ENCODE results near the gene ANOS1. TPM values are rescaled to one million over a fixed set of nuclear protein-coding genes. Genes with fewer than 3 reads are reported as not detected.

The ANOS1 gene
- total and polyA plus RNA-seq, 7 experiments from 2014 or later = 0.02 to 0.46 (median 0.05) TPM; not detected in 3

- Mint-ChIP-seq H3K4me3 (no peak overlapping the region), H3K9me3 (peaks cover 0 to 6% (median 0%) of the 10 kb centered on the region in 11 donors), H3K36me3 (no peaks in the 10 kb centered on the region), H3K27me3 (no peaks in the 10 kb centered on the region), H3K4me1 (no peaks in the 10 kb centered on the region), H3K27ac (no peak overlapping the region)
- Histone ChIP-seq H3K36me3 (ENCODE audit: control insufficient read depth in 2 of 3, insufficient read depth in 3 of 3, low read length in 3 of 3) (no peaks in the 10 kb centered on the region), H3K4me1 (ENCODE audit: control insufficient read depth in 2 of 2, insufficient read depth in 2 of 2, low read length in 2 of 2) (no peaks in the 10 kb centered on the region), H3K9me3 (ENCODE audit: control insufficient read depth in 2 of 3, low read length in 3 of 3) (no peaks in the 10 kb centered on the region), H3K4me3 (ENCODE audit: low read length) (no peak overlapping the region), H3K27ac (ENCODE audit: low read depth, low read length) (no peak overlapping the region), H3K27me3 (ENCODE audit: control insufficient read depth in 2 of 2, insufficient read depth in 2 of 2, low read length in 2 of 2) (no peaks in the 10 kb centered on the region)
- no peak for ATAC-seq
- intact Hi-C loops (cut with micrococcal nuclease) = no loop called here
- no peak for DNase-seq
- POLR2A ChIA-PET = no interaction called here
- CTCF ChIA-PET = no interaction called here
Measured at GRCh38 chrX:8647176-8647575, 84.8 kb downstream of the ANOS1 start.

GRCh38 chrX:8639949-8640475 lies 91.9 kb downstream of the ANOS1 start:
- no peak for ATAC-seq
- peaks cover 0 to 3% (median 0%) of the 10 kb centered on the region in 5 donors for H3K27me3 Mint-ChIP-seq

GRCh38 chrX:8636497-8636896 lies 95.4 kb downstream of the ANOS1 start:
- Histone ChIP-seq H3K4me3 (ENCODE audit: low read length) (no peak overlapping the region), H3K27ac (ENCODE audit: low read depth, low read length) (no peak overlapping the region), H3K4me1 (ENCODE audit: control insufficient read depth in 2 of 2, insufficient read depth in 2 of 2, low read length in 2 of 2) (no peaks in the 10 kb centered on the region), H3K27me3 (ENCODE audit: control insufficient read depth in 2 of 2, insufficient read depth in 2 of 2, low read length in 2 of 2) (no peaks in the 10 kb centered on the region), H3K36me3 (ENCODE audit: control insufficient read depth in 2 of 3, insufficient read depth in 3 of 3, low read length in 3 of 3) (no peaks in the 10 kb centered on the region), H3K9me3 (ENCODE audit: control insufficient read depth in 2 of 3, low read length in 3 of 3) (no peaks in the 10 kb centered on the region)
- peaks cover 0 to 13% (median 0%) of the 10 kb centered on the region in 11 donors for H3K9me3 Mint-ChIP-seq
- no peak overlapping the region for H3K4me3 Mint-ChIP-seq
- ATAC-seq = no peak
- POLR2A ChIA-PET = no interaction called here
- intact Hi-C loops (cut with micrococcal nuclease) = no loop called here
- no peak overlapping the region for H3K27ac Mint-ChIP-seq
- H3K36me3 Mint-ChIP-seq = no peaks in the 10 kb centered on the region
- no peak for DNase-seq
- no peaks in the 10 kb centered on the region for H3K4me1 Mint-ChIP-seq
- H3K27me3 Mint-ChIP-seq = peaks cover 0 to 3% (median 0%) of the 10 kb centered on the region in 5 donors
- CTCF ChIA-PET = no interaction called here

More at GRCh38 chrX:8639949-8640475, 91.9 kb downstream of the ANOS1 start:
- CTCF ChIA-PET = no interaction called here
- POLR2A ChIA-PET = no interaction called here
- Mint-ChIP-seq H3K36me3 (no peaks in the 10 kb centered on the region), H3K27ac (no peak overlapping the region), H3K9me3 (peaks cover 0 to 9% (median 0%) of the 10 kb centered on the region in 11 donors), H3K4me1 (no peaks in the 10 kb centered on the region), H3K4me3 (no peak overlapping the region)
- Histone ChIP-seq H3K36me3 (ENCODE audit: control insufficient read depth in 2 of 3, insufficient read depth in 3 of 3, low read length in 3 of 3) (no peaks in the 10 kb centered on the region), H3K4me1 (ENCODE audit: control insufficient read depth in 2 of 2, insufficient read depth in 2 of 2, low read length in 2 of 2) (no peaks in the 10 kb centered on the region), H3K9me3 (ENCODE audit: control insufficient read depth in 2 of 3, low read length in 3 of 3) (no peaks in the 10 kb centered on the region), H3K4me3 (ENCODE audit: low read length) (no peak overlapping the region), H3K27ac (ENCODE audit: low read depth, low read length) (no peak overlapping the region), H3K27me3 (ENCODE audit: control insufficient read depth in 2 of 2, insufficient read depth in 2 of 2, low read length in 2 of 2) (no peaks in the 10 kb centered on the region)
- intact Hi-C loops (cut with micrococcal nuclease) = no loop called here
- no peak for DNase-seq

GRCh38 chrX:8635812-8636211 lies 96.1 kb downstream of the ANOS1 start:
- Histone ChIP-seq H3K4me1 (ENCODE audit: control insufficient read depth in 2 of 2, insufficient read depth in 2 of 2, low read length in 2 of 2) (no peaks in the 10 kb centered on the region), H3K9me3 (ENCODE audit: control insufficient read depth in 2 of 3, low read length in 3 of 3) (no peaks in the 10 kb centered on the region), H3K27me3 (ENCODE audit: control insufficient read depth in 2 of 2, insufficient read depth in 2 of 2, low read length in 2 of 2) (no peaks in the 10 kb centered on the region), H3K36me3 (ENCODE audit: control insufficient read depth in 2 of 3, insufficient read depth in 3 of 3, low read length in 3 of 3) (no peaks in the 10 kb centered on the region), H3K27ac (ENCODE audit: low read depth, low read length) (no peak overlapping the region), H3K4me3 (ENCODE audit: low read length) (no peak overlapping the region)
- Mint-ChIP-seq H3K9me3 (peaks cover 0 to 14% (median 0%) of the 10 kb centered on the region in 11 donors), H3K27ac (no peak overlapping the region), H3K36me3 (no peaks in the 10 kb centered on the region), H3K4me1 (no peaks in the 10 kb centered on the region), H3K27me3 (peaks cover 0 to 3% (median 0%) of the 10 kb centered on the region in 5 donors), H3K4me3 (no peak overlapping the region)
- POLR2A ChIA-PET = no interaction called here
- intact Hi-C loops (cut with micrococcal nuclease) = no loop called here
- DNase-seq (no peak), ATAC-seq (no peak)
- CTCF ChIA-PET = no interaction called here

- H3K36me3 Mint-ChIP-seq = no peaks in the 10 kb centered on the region
- ATAC-seq = no peak
- H3K27me3 Mint-ChIP-seq = no peaks in the 10 kb centered on the region
- ChIA-PET CTCF (no interaction called here), POLR2A (no interaction called here)
- H3K36me3 ChIP-seq (ENCODE audit: control insufficient read depth in 2 of 3, insufficient read depth in 3 of 3, low read length in 3 of 3) = no peaks in the 10 kb centered on the region
- intact Hi-C loops (cut with micrococcal nuclease) = no loop called here
- no peak overlapping the region for H3K27ac Mint-ChIP-seq
- H3K9me3 ChIP-seq (ENCODE audit: control insufficient read depth in 2 of 3, low read length in 3 of 3) = no peaks in the 10 kb centered on the region
- H3K4me1 ChIP-seq (ENCODE audit: control insufficient read depth in 2 of 2, insufficient read depth in 2 of 2, low read length in 2 of 2) = no peaks in the 10 kb centered on the region
- H3K4me3 ChIP-seq (ENCODE audit: low read length) = no peak overlapping the region
- DNase-seq = no peak
- no peaks in the 10 kb centered on the region for H3K27me3 ChIP-seq (ENCODE audit: control insufficient read depth in 2 of 2, insufficient read depth in 2 of 2, low read length in 2 of 2)
- H3K4me1 Mint-ChIP-seq = no peaks in the 10 kb centered on the region
- H3K27ac ChIP-seq (ENCODE audit: low read depth, low read length) = no peak overlapping the region
- peaks cover 0 to 10% (median 0%) of the 10 kb centered on the region in 11 donors for H3K9me3 Mint-ChIP-seq
- H3K4me3 Mint-ChIP-seq = no peak overlapping the region
Measured at GRCh38 chrX:8632924-8633323, 99.0 kb downstream of the ANOS1 start.

- no peak for ATAC-seq
- Histone ChIP-seq H3K9me3 (ENCODE audit: control insufficient read depth in 2 of 3, low read length in 3 of 3) (no peaks in the 10 kb centered on the region), H3K4me3 (ENCODE audit: low read length) (no peak overlapping the region), H3K27ac (ENCODE audit: low read depth, low read length) (no peak overlapping the region), H3K36me3 (ENCODE audit: control insufficient read depth in 2 of 3, insufficient read depth in 3 of 3, low read length in 3 of 3) (no peaks in the 10 kb centered on the region), H3K4me1 (ENCODE audit: control insufficient read depth in 2 of 2, insufficient read depth in 2 of 2, low read length in 2 of 2) (no peaks in the 10 kb centered on the region), H3K27me3 (ENCODE audit: control insufficient read depth in 2 of 2, insufficient read depth in 2 of 2, low read length in 2 of 2) (no peaks in the 10 kb centered on the region)
- DNase-seq = no peak
- Mint-ChIP-seq H3K4me3 (no peak overlapping the region), H3K4me1 (no peaks in the 10 kb centered on the region), H3K9me3 (peaks cover 0 to 7% (median 0%) of the 10 kb centered on the region in 11 donors), H3K27ac (no peak overlapping the region), H3K27me3 (no peaks in the 10 kb centered on the region), H3K36me3 (no peaks in the 10 kb centered on the region)
- CTCF ChIA-PET = no interaction called here
- POLR2A ChIA-PET = no interaction called here
- intact Hi-C loops (cut with micrococcal nuclease) = no loop called here
Measured at GRCh38 chrX:8629871-8630270, 102.1 kb downstream of the ANOS1 start.

- H3K4me1 Mint-ChIP-seq = no peaks in the 10 kb centered on the region
- H3K27me3 Mint-ChIP-seq = no peaks in the 10 kb centered on the region
- H3K9me3 Mint-ChIP-seq = peaks cover 0 to 4% (median 0%) of the 10 kb centered on the region in 11 donors
- CTCF ChIA-PET = no interaction called here
- H3K36me3 ChIP-seq (ENCODE audit: control insufficient read depth in 2 of 3, insufficient read depth in 3 of 3, low read length in 3 of 3) = no peaks in the 10 kb centered on the region
- POLR2A ChIA-PET = no interaction called here
- no peaks in the 10 kb centered on the region for H3K4me1 ChIP-seq (ENCODE audit: control insufficient read depth in 2 of 2, insufficient read depth in 2 of 2, low read length in 2 of 2)
- H3K27ac ChIP-seq (ENCODE audit: low read depth, low read length) = no peak overlapping the region
- intact Hi-C loops (cut with micrococcal nuclease) = no loop called here
- H3K9me3 ChIP-seq (ENCODE audit: control insufficient read depth in 2 of 3, low read length in 3 of 3) = no peaks in the 10 kb centered on the region
- no peak overlapping the region for H3K4me3 Mint-ChIP-seq
- no peak overlapping the region for H3K4me3 ChIP-seq (ENCODE audit: low read length)
- ATAC-seq (no peak), DNase-seq (no peak)
- H3K27me3 ChIP-seq (ENCODE audit: control insufficient read depth in 2 of 2, insufficient read depth in 2 of 2, low read length in 2 of 2) = no peaks in the 10 kb centered on the region
- H3K27ac Mint-ChIP-seq = no peak overlapping the region
- no peaks in the 10 kb centered on the region for H3K36me3 Mint-ChIP-seq
Measured at GRCh38 chrX:8627796-8628195, 104.1 kb downstream of the ANOS1 start.

Data from naive thymus-derived CD4-positive, alpha-beta T cell (primary cell).